GM12878 (cell line): ENCODE results near the gene PRR22. TPM values are rescaled to one million over a fixed set of nuclear protein-coding genes. Genes with fewer than 3 reads are reported as not detected.

Source experiments
- BHLHE40 ChIP-seq, 2 experiments: fragments of 450-650 bp in 1 of 2; IDR thresholded peaks; 2 replicates each; pipeline ENCODE4 v1.6.1; 2011 to 2017; ENCODE audit warnings: low read depth in 2 of 2, borderline replicate concordance in 1 of 2, improper control_type of control experiment in 1 of 2, low read length in 1 of 2, mild to moderate bottlenecking in 1 of 2
- HCFC1 ChIP-seq: fragments of 150-350 bp; IDR thresholded peaks from 2 replicates; pipeline ENCODE4 v1.6.1; 2014; ENCODE audit warnings: low read length
- IKZF1 ChIP-seq: fragments of 450-650 bp; conservative IDR thresholded peaks from 2 replicates; pipeline ENCODE4 v1.6.1; 2017; ENCODE audit warnings: antibody characterized with exemption, mild to moderate bottlenecking
- RFX5 ChIP-seq: IDR thresholded peaks from 2 replicates; pipeline ENCODE4 v1.6.1; 2011; ENCODE audit warnings: low read depth, low read length, improper control_type of control experiment
- SIN3A ChIP-seq: IDR thresholded peaks from 2 replicates; pipeline ENCODE4 v1.6.1; 2012; ENCODE audit warnings: low read depth, low read length, improper control_type of control experiment
- SMAD1 ChIP-seq: fragments of 450-650 bp; IDR thresholded peaks from 2 replicates; pipeline ENCODE4 v1.6.1; 2018; ENCODE audit warnings: mild to moderate bottlenecking, low read depth; ENCODE audit not compliant: partially characterized antibody
- SMC3 ChIP-seq: IDR thresholded peaks from 2 replicates; pipeline ENCODE4 v1.6.1; 2011; ENCODE audit warnings: low read length, improper control_type of control experiment, borderline replicate concordance
- YY1 ChIP-seq: IDR thresholded peaks from 2 replicates; pipeline ENCODE4 v1.6.1; 2011; ENCODE audit warnings: low read depth, mild to moderate bottlenecking, low read length
- polyA plus RNA-seq, 11 experiments: library from polyadenylated mRNA; depleted of rRNA in 4 of 11; unstranded in 6 of 11; stranded (reverse) in 5 of 11; fragments of >200 nt; fragmentation: Nextera tagmentation in 4 of 11; fragmentation: Illumina TruSeq in 1 of 11; extraction: Ambion mirVana in 4 of 11; extraction: Trizol in 1 of 11; gene quantifications; 1 replicate in 1 of 11; 2 replicates in 10 of 11; pipeline versions ENCODE4 v1.2.1 to v1.2.3, GENCODE V29; 2011 to 2016; ENCODE audit warnings: inconsistent platforms in 2 of 11, missing spikeins in 2 of 11, low read depth in 1 of 11
- total RNA-seq, 4 experiments: library from RNA; depleted of rRNA in 3 of 4; stranded (reverse); fragments of >200 nt in 3 of 4; fragmentation: Illumina TruSeq in 1 of 4; extraction: Trizol in 1 of 4; gene quantifications; 2 replicates each; pipeline versions ENCODE4 v1.2.1 to v1.2.3, GENCODE V29; 2013 to 2021
- TF ChIP-seq, protein P1 (sequence below): fragments of 450-650 bp; IDR thresholded peaks from 2 replicates; pipeline ENCODE4 v1.6.1; 2018; ENCODE audit warnings: mild to moderate bottlenecking, low read depth, moderate library complexity; ENCODE audit not compliant: partially characterized antibody
- TF ChIP-seq, protein P2 (sequence below): IDR thresholded peaks from 2 replicates; pipeline ENCODE4 v1.6.1; 2011; ENCODE audit warnings: mild to moderate bottlenecking, low read depth, low read length, moderate library complexity; ENCODE audit not compliant: insufficient replicate concordance
- TF ChIP-seq, protein P3 (sequence below): fragments of 450-650 bp; IDR thresholded peaks from 2 replicates; pipeline ENCODE4 v1.6.1; 2017; ENCODE audit warnings: mild to moderate bottlenecking, moderate library complexity
- TF ChIP-seq, protein P4 (sequence below): fragments of 450-650 bp; IDR thresholded peaks from 2 replicates; pipeline ENCODE4 v1.6.1; 2017; ENCODE audit warnings: low read depth, mild to moderate bottlenecking, moderate library complexity
- TF ChIP-seq, protein P5 (sequence below): fragments of 150-350 bp; IDR thresholded peaks from 2 replicates; pipeline ENCODE4 v1.6.1; 2014; ENCODE audit warnings: mild to moderate bottlenecking, low read depth, low read length

PRR22 gene
- total and polyA plus RNA-seq, 10 of the 15 experiments (the other 5 are each of a cell fraction or from before 2014, with no cell fraction given) = 0.31 to 4.4 (median 1.3) TPM; not detected in 2

DNA sequence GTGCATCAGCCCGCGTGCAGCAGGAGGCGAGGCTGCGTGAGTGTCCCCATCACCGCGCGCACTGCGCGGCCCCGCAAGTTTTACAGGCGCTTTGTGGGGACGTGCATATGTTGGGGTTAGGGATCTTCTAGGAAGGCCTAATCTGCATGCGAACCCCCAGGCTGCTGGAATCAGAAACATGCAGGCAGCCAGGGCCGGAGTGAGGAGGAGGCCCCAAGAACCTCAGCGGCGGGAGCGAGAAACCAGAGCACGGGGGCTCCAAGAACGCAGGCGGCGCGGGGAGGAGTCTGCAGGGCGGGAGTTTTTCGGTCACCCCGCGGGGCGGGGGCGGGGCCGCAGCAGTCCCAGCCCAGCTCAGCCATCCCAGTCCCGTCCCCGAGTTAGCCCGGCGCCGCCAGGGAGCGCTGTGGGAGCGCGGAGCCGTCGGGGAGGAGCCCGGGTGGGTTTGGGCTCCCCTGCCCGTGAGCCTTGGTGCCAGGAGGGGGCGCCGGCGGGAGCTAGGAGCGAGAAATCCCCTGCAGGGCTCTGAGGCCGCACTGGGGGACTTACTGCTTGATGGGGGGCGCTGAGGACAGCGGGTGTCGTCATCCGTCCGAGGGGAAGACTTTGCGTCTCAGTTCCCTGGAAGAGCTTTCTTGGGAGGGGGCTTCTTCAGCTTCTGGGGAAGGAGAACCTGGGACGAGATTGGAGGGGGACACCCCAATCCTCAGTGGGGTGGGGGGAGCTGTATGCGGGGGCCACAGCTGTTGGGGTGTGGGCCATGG, 19.4 kb upstream of the PRR22 start (continued):
- TF ChIP-seq, protein P1, sequence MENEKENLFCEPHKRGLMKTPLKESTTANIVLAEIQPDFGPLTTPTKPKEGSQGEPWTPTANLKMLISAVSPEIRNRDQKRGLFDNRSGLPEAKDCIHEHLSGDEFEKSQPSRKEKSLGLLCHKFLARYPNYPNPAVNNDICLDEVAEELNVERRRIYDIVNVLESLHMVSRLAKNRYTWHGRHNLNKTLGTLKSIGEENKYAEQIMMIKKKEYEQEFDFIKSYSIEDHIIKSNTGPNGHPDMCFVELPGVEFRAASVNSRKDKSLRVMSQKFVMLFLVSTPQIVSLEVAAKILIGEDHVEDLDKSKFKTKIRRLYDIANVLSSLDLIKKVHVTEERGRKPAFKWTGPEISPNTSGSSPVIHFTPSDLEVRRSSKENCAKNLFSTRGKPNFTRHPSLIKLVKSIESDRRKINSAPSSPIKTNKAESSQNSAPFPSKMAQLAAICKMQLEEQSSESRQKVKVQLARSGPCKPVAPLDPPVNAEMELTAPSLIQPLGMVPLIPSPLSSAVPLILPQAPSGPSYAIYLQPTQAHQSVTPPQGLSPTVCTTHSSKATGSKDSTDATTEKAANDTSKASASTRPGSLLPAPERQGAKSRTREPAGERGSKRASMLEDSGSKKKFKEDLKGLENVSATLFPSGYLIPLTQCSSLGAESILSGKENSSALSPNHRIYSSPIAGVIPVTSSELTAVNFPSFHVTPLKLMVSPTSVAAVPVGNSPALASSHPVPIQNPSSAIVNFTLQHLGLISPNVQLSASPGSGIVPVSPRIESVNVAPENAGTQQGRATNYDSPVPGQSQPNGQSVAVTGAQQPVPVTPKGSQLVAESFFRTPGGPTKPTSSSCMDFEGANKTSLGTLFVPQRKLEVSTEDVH = no peak
- TF ChIP-seq, protein P2, sequence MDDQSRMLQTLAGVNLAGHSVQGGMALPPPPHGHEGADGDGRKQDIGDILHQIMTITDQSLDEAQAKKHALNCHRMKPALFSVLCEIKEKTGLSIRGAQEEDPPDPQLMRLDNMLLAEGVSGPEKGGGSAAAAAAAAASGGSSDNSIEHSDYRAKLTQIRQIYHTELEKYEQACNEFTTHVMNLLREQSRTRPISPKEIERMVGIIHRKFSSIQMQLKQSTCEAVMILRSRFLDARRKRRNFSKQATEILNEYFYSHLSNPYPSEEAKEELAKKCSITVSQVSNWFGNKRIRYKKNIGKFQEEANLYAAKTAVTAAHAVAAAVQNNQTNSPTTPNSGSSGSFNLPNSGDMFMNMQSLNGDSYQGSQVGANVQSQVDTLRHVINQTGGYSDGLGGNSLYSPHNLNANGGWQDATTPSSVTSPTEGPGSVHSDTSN = no peak
- TF ChIP-seq, protein P3, sequence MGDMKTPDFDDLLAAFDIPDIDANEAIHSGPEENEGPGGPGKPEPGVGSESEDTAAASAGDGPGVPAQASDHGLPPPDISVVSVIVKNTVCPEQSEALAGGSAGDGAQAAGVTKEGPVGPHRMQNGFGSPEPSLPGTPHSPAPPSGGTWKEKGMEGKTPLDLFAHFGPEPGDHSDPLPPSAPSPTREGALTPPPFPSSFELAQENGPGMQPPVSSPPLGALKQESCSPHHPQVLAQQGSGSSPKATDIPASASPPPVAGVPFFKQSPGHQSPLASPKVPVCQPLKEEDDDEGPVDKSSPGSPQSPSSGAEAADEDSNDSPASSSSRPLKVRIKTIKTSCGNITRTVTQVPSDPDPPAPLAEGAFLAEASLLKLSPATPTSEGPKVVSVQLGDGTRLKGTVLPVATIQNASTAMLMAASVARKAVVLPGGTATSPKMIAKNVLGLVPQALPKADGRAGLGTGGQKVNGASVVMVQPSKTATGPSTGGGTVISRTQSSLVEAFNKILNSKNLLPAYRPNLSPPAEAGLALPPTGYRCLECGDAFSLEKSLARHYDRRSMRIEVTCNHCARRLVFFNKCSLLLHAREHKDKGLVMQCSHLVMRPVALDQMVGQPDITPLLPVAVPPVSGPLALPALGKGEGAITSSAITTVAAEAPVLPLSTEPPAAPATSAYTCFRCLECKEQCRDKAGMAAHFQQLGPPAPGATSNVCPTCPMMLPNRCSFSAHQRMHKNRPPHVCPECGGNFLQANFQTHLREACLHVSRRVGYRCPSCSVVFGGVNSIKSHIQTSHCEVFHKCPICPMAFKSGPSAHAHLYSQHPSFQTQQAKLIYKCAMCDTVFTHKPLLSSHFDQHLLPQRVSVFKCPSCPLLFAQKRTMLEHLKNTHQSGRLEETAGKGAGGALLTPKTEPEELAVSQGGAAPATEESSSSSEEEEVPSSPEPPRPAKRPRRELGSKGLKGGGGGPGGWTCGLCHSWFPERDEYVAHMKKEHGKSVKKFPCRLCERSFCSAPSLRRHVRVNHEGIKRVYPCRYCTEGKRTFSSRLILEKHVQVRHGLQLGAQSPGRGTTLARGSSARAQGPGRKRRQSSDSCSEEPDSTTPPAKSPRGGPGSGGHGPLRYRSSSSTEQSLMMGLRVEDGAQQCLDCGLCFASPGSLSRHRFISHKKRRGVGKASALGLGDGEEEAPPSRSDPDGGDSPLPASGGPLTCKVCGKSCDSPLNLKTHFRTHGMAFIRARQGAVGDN = no peak
- no peak for TF ChIP-seq SMAD1
- TF ChIP-seq SMC3 = peak; percentile 76
- peak; percentile 50 to 85; a peak in 2 of 4 replicates for TF ChIP-seq BHLHE40 (IDR thresholded peaks at IDR 0.05; ENCODE audit: borderline replicate concordance in 1 of 2, low read depth in 2 of 2, low read length in 1 of 2)
- no peak for TF ChIP-seq SIN3A
- TF ChIP-seq IKZF1 = peak; percentile 83
- TF ChIP-seq, protein P4, sequence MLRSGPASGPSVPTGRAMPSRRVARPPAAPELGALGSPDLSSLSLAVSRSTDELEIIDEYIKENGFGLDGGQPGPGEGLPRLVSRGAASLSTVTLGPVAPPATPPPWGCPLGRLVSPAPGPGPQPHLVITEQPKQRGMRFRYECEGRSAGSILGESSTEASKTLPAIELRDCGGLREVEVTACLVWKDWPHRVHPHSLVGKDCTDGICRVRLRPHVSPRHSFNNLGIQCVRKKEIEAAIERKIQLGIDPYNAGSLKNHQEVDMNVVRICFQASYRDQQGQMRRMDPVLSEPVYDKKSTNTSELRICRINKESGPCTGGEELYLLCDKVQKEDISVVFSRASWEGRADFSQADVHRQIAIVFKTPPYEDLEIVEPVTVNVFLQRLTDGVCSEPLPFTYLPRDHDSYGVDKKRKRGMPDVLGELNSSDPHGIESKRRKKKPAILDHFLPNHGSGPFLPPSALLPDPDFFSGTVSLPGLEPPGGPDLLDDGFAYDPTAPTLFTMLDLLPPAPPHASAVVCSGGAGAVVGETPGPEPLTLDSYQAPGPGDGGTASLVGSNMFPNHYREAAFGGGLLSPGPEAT = no peak
- peak; percentile 81 for TF ChIP-seq YY1
- no peak for TF ChIP-seq HCFC1
- no peak for TF ChIP-seq RFX5
- TF ChIP-seq, protein P5, sequence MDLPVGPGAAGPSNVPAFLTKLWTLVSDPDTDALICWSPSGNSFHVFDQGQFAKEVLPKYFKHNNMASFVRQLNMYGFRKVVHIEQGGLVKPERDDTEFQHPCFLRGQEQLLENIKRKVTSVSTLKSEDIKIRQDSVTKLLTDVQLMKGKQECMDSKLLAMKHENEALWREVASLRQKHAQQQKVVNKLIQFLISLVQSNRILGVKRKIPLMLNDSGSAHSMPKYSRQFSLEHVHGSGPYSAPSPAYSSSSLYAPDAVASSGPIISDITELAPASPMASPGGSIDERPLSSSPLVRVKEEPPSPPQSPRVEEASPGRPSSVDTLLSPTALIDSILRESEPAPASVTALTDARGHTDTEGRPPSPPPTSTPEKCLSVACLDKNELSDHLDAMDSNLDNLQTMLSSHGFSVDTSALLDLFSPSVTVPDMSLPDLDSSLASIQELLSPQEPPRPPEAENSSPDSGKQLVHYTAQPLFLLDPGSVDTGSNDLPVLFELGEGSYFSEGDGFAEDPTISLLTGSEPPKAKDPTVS = no peak
